HepG2 (cell line): ENCODE measurements around the gene RNU4-1. TPM values are rescaled to one million over a fixed set of nuclear protein-coding genes. Genes with fewer than 3 reads are reported as not detected.

ENCODE experiments used
- CREB3 ChIP-seq: sonication (generic); formaldehyde crosslinking; IDR thresholded peaks from 2 replicates; pipeline ENCODE4 v1.5.0; 2020; ENCODE audit warnings: missing genetic modification reagents
- HMG20B ChIP-seq: conservative IDR thresholded peaks from 2 replicates; pipeline ENCODE4 v1.6.1; 2016; ENCODE audit warnings: missing genetic modification reagents, missing compliant biosample characterization
- HOXA3 ChIP-seq: sonication (generic); formaldehyde crosslinking; IDR thresholded peaks from 2 replicates; pipeline ENCODE4 v1.5.0; 2020; ENCODE audit warnings: missing genetic modification reagents
- KIAA2018 ChIP-seq: sonication (generic); formaldehyde crosslinking; IDR thresholded peaks from 2 replicates; pipeline ENCODE4 v1.5.0; 2020; ENCODE audit warnings: mild to moderate bottlenecking, missing genetic modification reagents, borderline replicate concordance
- KLF6 ChIP-seq: IDR thresholded peaks from 2 replicates; pipeline ENCODE4 v1.8.0; 2016; ENCODE audit warnings: missing biosample characterization, missing genetic modification reagents
- ZNF224 ChIP-seq: sonication (generic); formaldehyde crosslinking; IDR thresholded peaks from 2 replicates; pipeline ENCODE4 v1.5.0; 2020; ENCODE audit warnings: mild to moderate bottlenecking, missing genetic modification reagents
- ZNF432 ChIP-seq: sonication (generic); formaldehyde crosslinking; IDR thresholded peaks from 2 replicates; pipeline ENCODE4 v1.5.0; 2020; ENCODE audit warnings: missing genetic modification reagents, mild to moderate bottlenecking, borderline replicate concordance
- ZNF510 ChIP-seq: sonication (generic); formaldehyde crosslinking; IDR thresholded peaks from 2 replicates; pipeline ENCODE4 v1.4.0; 2020; ENCODE audit warnings: low read depth, mild to moderate bottlenecking, missing genetic modification reagents
- polyA plus RNA-seq, 8 experiments: library from polyadenylated mRNA; depleted of rRNA in 3 of 8; stranded (reverse) in 7 of 8; unstranded in 1 of 8; fragments of >200 nt; fragmentation: Illumina TruSeq in 4 of 8; extraction: Trizol in 4 of 8; gene quantifications; 2 replicates each; pipeline versions ENCODE4 v1.2.1 to v1.2.3, GENCODE V29; 2011 to 2016; ENCODE audit warnings: low read depth in 4 of 8, missing spikeins in 1 of 8, mixed read lengths in 1 of 8; ENCODE audit not compliant: insufficient read depth in 1 of 8
- total RNA-seq, 5 experiments: library from RNA; depleted of rRNA; stranded (reverse); fragments of >200 nt; fragmentation: Illumina TruSeq; extraction: Trizol; gene quantifications; 2 replicates each; pipeline ENCODE4 v1.2.3, GENCODE V29; 2016; ENCODE audit warnings: low read depth in 1 of 5
- TF ChIP-seq, protein P1 (sequence below): sonication (generic); formaldehyde crosslinking; IDR thresholded peaks from 2 replicates; pipeline ENCODE4 v1.5.0; 2020; ENCODE audit warnings: missing genetic modification reagents, mild to moderate bottlenecking, borderline replicate concordance

The RNU4-1 gene
- total and polyA plus RNA-seq, 2 of the 13 experiments (the other 11 are each of a cell fraction or from before 2014, with no cell fraction given), result 7,407 TPM; not detected in 1

GRCh38 chr12:120321382-120322202 is 28.6 kb upstream of the RNU4-1 start (continued):
- TF ChIP-seq KIAA2018, result no peak
- TF ChIP-seq KLF6 (CRISPR knock-in tag), result peak; percentile 53; the same call in 1 of the 2 replicates
- no peak for TF ChIP-seq CREB3
- TF ChIP-seq, protein P1, sequence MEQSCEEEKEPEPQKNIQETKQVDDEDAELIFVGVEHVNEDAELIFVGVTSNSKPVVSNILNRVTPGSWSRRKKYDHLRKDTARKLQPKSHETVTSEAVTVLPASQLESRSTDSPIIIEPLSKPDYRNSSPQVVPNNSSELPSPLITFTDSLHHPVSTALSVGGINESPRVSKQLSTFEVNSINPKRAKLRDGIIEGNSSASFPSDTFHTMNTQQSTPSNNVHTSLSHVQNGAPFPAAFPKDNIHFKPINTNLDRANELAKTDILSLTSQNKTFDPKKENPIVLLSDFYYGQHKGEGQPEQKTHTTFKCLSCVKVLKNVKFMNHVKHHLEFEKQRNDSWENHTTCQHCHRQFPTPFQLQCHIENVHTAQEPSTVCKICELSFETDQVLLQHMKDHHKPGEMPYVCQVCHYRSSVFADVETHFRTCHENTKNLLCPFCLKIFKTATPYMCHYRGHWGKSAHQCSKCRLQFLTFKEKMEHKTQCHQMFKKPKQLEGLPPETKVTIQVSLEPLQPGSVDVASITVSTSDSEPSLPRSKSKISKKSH, result no peak
- no peak for TF ChIP-seq ZNF432 (CRISPR knock-in tag)
- no peak for TF ChIP-seq ZNF510 (CRISPR knock-in tag)
- TF ChIP-seq ZNF224, result no peak
- 0 out of 2 replicates have a peak, but pooled peaks have one; percentile 57 for TF ChIP-seq HMG20B (CRISPR knock-in tag)
- peak; percentile 49 for TF ChIP-seq HOXA3 (CRISPR knock-in tag)
